Esophagus muscularis mucosa (tissue), 4 donors: Measurements from ENCODE around the gene PCNX1.

Source experiments
- EP300 ChIP-seq: sonication (generic); formaldehyde crosslinking; IDR thresholded peaks from one replicate; pipeline ENCODE4 v1.6.1; 2017; ENCODE audit warnings: antibody characterized with exemption
- POLR2A ChIP-seq: fragments of 450-650 bp; IDR thresholded peaks from one replicate; pipeline ENCODE4 v1.6.1; 2017; ENCODE audit warnings: antibody characterized with exemption, moderate library complexity, mild to moderate bottlenecking, low read depth
- POLR2AphosphoS5 ChIP-seq, 2 donors: sonication (generic); formaldehyde crosslinking; IDR thresholded peaks; one replicate each; pipeline ENCODE4 v1.6.1; 2017; ENCODE audit warnings: antibody characterized with exemption in 2 of 2
- TF ChIP-seq, protein P1 (sequence below), 3 experiments: fragments of 200-600 bp in 2 of 3; fragments of 450-650 bp in 1 of 3; sonication (generic) in 2 of 3; IDR thresholded peaks; one replicate each; pipeline ENCODE4 v1.5.1; 2017 to 2019; ENCODE audit warnings: antibody characterized with exemption in 3 of 3, mild to moderate bottlenecking in 2 of 3, moderate library complexity in 1 of 3

GRCh38 chr14:71155743-71156142, 248.5 kb downstream of the PCNX1 start:
- TF ChIP-seq POLR2A: no peak
- TF ChIP-seq, protein P1, sequence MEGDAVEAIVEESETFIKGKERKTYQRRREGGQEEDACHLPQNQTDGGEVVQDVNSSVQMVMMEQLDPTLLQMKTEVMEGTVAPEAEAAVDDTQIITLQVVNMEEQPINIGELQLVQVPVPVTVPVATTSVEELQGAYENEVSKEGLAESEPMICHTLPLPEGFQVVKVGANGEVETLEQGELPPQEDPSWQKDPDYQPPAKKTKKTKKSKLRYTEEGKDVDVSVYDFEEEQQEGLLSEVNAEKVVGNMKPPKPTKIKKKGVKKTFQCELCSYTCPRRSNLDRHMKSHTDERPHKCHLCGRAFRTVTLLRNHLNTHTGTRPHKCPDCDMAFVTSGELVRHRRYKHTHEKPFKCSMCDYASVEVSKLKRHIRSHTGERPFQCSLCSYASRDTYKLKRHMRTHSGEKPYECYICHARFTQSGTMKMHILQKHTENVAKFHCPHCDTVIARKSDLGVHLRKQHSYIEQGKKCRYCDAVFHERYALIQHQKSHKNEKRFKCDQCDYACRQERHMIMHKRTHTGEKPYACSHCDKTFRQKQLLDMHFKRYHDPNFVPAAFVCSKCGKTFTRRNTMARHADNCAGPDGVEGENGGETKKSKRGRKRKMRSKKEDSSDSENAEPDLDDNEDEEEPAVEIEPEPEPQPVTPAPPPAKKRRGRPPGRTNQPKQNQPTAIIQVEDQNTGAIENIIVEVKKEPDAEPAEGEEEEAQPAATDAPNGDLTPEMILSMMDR (IDR thresholded peaks at IDR 0.05): no peak
- TF ChIP-seq EP300: no peak
- no peak for TF ChIP-seq POLR2AphosphoS5 (IDR thresholded peaks at IDR 0.05)
